ENCODE results near the gene FAM107B.

The FAM107B gene

GRCh38 chr10:14781763-14782162, 7.1 kb upstream of the FAM107B start:
- TF ChIP-seq SPI1 (IDR thresholded peaks at IDR 0.05; ENCODE audit: low read depth, low read length) = no peak
- TF ChIP-seq PAX5 (IDR thresholded peaks at IDR 0.05; ENCODE audit: insufficient read depth, low read length, severe bottlenecking) = no peak
- no peak for TF ChIP-seq POLR2AphosphoS5 (IDR thresholded peaks at IDR 0.05; ENCODE audit: low read depth, low read length)
- TF ChIP-seq POLR2A (IDR thresholded peaks at IDR 0.05; ENCODE audit: low read depth, low read length) = no peak
- TF ChIP-seq POU2F2 (IDR thresholded peaks at IDR 0.05; ENCODE audit: low read depth, low read length) = no peak
- TF ChIP-seq TAF1 (IDR thresholded peaks at IDR 0.05; ENCODE audit: low read depth, low read length) = no peak
- DNase-seq (ENCODE audit: insufficient read length, low spot score) = no peak
- FAIRE-seq = no peak

GRCh38 chr10:14779001-14779651, 4.4 kb upstream of the FAM107B start:
- no peak for TF ChIP-seq POLR2A (IDR thresholded peaks at IDR 0.05; ENCODE audit: low read depth, low read length)
- TF ChIP-seq POU2F2 (IDR thresholded peaks at IDR 0.05; ENCODE audit: low read depth, low read length) = no peak
- TF ChIP-seq POLR2AphosphoS5 (IDR thresholded peaks at IDR 0.05; ENCODE audit: low read depth, low read length) = no peak
- no peak for TF ChIP-seq TAF1 (IDR thresholded peaks at IDR 0.05; ENCODE audit: low read depth, low read length)
- TF ChIP-seq PAX5 (IDR thresholded peaks at IDR 0.05; ENCODE audit: insufficient read depth, low read length, severe bottlenecking) = no peak
- TF ChIP-seq SPI1 (IDR thresholded peaks at IDR 0.05; ENCODE audit: low read depth, low read length) = no peak
- DNase-seq (ENCODE audit: insufficient read length, low spot score) (no peak), FAIRE-seq (no peak)

DNA sequence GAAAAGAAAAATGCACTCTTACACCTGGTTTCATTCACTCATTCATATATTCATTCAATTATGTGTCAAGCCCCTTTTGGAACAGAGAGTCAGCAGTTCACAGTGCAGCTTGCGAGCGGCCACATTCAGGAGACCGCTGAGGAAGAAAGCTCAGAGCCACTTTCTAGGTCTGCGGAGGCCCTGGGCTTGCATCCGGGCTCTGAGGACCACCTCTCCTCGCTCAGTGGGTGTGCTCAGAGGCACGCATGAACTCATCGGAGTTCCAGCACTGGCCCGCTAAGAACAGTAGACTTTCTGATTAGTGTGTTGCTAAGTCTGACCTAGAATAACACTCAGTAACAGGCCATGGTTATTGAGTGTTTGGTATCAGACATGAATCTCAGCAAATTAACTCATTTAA, 1.8 kb upstream of the FAM107B start:
- no peak for TF ChIP-seq PAX5 (IDR thresholded peaks at IDR 0.05; ENCODE audit: insufficient read depth, low read length, severe bottlenecking)
- TF ChIP-seq POLR2AphosphoS5 (IDR thresholded peaks at IDR 0.05; ENCODE audit: low read depth, low read length) = no peak
- no peak for TF ChIP-seq SPI1 (IDR thresholded peaks at IDR 0.05; ENCODE audit: low read depth, low read length)
- no peak for TF ChIP-seq POU2F2 (IDR thresholded peaks at IDR 0.05; ENCODE audit: low read depth, low read length)
- TF ChIP-seq POLR2A (IDR thresholded peaks at IDR 0.05; ENCODE audit: low read depth, low read length) = no peak
- no peak for TF ChIP-seq TAF1 (IDR thresholded peaks at IDR 0.05; ENCODE audit: low read depth, low read length)
- DNase-seq (ENCODE audit: insufficient read length, low spot score) = no peak
- no peak for FAIRE-seq

DNA sequence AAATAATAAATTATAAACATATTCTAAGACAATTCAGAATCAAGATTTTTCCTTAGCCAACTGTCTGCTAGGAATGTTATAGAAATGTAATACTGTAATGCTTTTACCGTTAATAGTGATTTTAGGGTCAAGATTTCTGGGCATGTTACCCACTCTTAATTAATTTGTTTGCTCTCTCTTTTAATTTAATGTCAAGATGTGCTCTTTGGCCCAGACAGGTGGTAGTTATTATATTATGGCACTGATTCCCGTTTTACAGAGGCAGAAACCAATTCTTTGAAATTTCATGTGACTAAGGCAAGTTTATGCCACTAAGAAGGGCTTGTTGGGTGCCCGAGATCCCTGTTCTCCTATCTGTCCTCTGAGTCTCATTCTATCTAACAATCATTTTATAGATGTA, 959 bp upstream of the FAM107B start:
- no peak for TF ChIP-seq SPI1 (IDR thresholded peaks at IDR 0.05; ENCODE audit: low read depth, low read length)
- TF ChIP-seq POLR2AphosphoS5 (IDR thresholded peaks at IDR 0.05; ENCODE audit: low read depth, low read length) = no peak
- TF ChIP-seq TAF1 (IDR thresholded peaks at IDR 0.05; ENCODE audit: low read depth, low read length) = no peak
- no peak for TF ChIP-seq PAX5 (IDR thresholded peaks at IDR 0.05; ENCODE audit: insufficient read depth, low read length, severe bottlenecking)
- TF ChIP-seq POU2F2 (IDR thresholded peaks at IDR 0.05; ENCODE audit: low read depth, low read length) = no peak
- no peak for TF ChIP-seq POLR2A (IDR thresholded peaks at IDR 0.05; ENCODE audit: low read depth, low read length)
- no peak for FAIRE-seq
- DNase-seq (ENCODE audit: insufficient read length, low spot score) = no peak

GRCh38 chr10:14774214-14774580, 500 bp downstream of the FAM107B start:
- no peak for FAIRE-seq
- no peak for DNase-seq (ENCODE audit: insufficient read length, low spot score)
- no peak for TF ChIP-seq POLR2AphosphoS5 (IDR thresholded peaks at IDR 0.05; ENCODE audit: low read depth, low read length)
- TF ChIP-seq POLR2A (IDR thresholded peaks at IDR 0.05; ENCODE audit: low read depth, low read length) = no peak
- no peak for TF ChIP-seq PAX5 (IDR thresholded peaks at IDR 0.05; ENCODE audit: insufficient read depth, low read length, severe bottlenecking)
- no peak for TF ChIP-seq SPI1 (IDR thresholded peaks at IDR 0.05; ENCODE audit: low read depth, low read length)
- TF ChIP-seq TAF1 (IDR thresholded peaks at IDR 0.05; ENCODE audit: low read depth, low read length) = no peak

GRCh38 chr10:14773551-14774213, 1.0 kb downstream of the FAM107B start:
- FAIRE-seq (no peak), DNase-seq (ENCODE audit: insufficient read length, low spot score) (no peak)
- no peak for TF ChIP-seq TAF1 (IDR thresholded peaks at IDR 0.05; ENCODE audit: low read depth, low read length)
- TF ChIP-seq POU2F2 (IDR thresholded peaks at IDR 0.05; ENCODE audit: low read depth, low read length) = no peak
- no peak for TF ChIP-seq SPI1 (IDR thresholded peaks at IDR 0.05; ENCODE audit: low read depth, low read length)
- no peak for TF ChIP-seq POLR2A (IDR thresholded peaks at IDR 0.05; ENCODE audit: low read depth, low read length)
- no peak for TF ChIP-seq POLR2AphosphoS5 (IDR thresholded peaks at IDR 0.05; ENCODE audit: low read depth, low read length)
- no peak for TF ChIP-seq PAX5 (IDR thresholded peaks at IDR 0.05; ENCODE audit: insufficient read depth, low read length, severe bottlenecking)

- DNase-seq (ENCODE audit: insufficient read length, low spot score) = no peak
- FAIRE-seq = no peak
- TF ChIP-seq POLR2AphosphoS5 (IDR thresholded peaks at IDR 0.05; ENCODE audit: low read depth, low read length) (no peak), SPI1 (IDR thresholded peaks at IDR 0.05; ENCODE audit: low read depth, low read length) (no peak), POU2F2 (IDR thresholded peaks at IDR 0.05; ENCODE audit: low read depth, low read length) (no peak), PAX5 (IDR thresholded peaks at IDR 0.05; ENCODE audit: insufficient read depth, low read length, severe bottlenecking) (no peak), POLR2A (IDR thresholded peaks at IDR 0.05; ENCODE audit: low read depth, low read length) (no peak)
These were observed 2.3 kb downstream of the FAM107B start for GRCh38 chr10:14772399-14772798.

DNA sequence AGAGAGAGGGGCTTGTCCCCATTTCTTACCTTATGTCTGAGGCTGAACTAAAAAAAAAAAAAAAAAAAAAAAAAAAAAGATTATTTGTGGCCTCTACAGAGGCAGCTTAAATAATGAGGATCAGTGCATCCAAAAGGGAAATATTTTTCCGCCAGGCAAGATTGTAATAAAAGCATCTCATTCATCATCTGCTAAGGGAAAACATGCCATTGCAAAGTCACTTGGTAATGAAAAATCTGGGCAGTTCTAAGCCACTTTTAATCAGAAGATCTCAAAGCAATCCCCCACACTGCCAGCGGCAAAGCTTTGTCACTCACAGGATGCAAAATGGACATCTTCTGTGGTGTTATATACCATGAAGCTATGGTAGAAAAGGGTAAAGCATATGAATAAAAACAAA, 3.8 kb downstream of the FAM107B start:
- no peak for TF ChIP-seq TAF1 (IDR thresholded peaks at IDR 0.05; ENCODE audit: low read depth, low read length)
- TF ChIP-seq POLR2AphosphoS5 (IDR thresholded peaks at IDR 0.05; ENCODE audit: low read depth, low read length) = no peak
- no peak for TF ChIP-seq SPI1 (IDR thresholded peaks at IDR 0.05; ENCODE audit: low read depth, low read length)
- TF ChIP-seq PAX5 (IDR thresholded peaks at IDR 0.05; ENCODE audit: insufficient read depth, low read length, severe bottlenecking) = no peak
- TF ChIP-seq POU2F2 (IDR thresholded peaks at IDR 0.05; ENCODE audit: low read depth, low read length) = no peak
- TF ChIP-seq POLR2A (IDR thresholded peaks at IDR 0.05; ENCODE audit: low read depth, low read length) = no peak
- DNase-seq (ENCODE audit: insufficient read length, low spot score) = no peak
- FAIRE-seq = no peak

DNA sequence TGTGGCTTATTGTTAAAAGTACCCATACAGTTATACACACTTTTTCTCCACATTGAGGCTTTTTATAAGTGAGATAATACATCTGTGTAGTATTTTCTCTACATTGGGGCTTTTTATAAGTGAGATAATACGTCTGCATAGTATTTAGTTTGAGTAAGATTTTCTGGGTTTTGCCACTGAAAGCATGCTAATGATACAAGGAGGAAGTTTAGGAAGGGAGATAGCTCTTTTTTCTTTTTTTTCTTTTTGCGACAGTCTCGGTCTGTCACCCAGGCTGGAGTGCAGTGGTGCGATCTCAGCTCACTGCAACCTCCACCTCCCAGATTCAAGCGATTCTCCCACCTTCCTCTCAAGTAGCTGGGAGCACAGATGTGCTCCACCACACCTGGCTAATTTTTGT, 13.3 kb downstream of the FAM107B start:
- DNase-seq (ENCODE audit: insufficient read length, low spot score) (no peak), FAIRE-seq (no peak)
- TF ChIP-seq POLR2AphosphoS5 (IDR thresholded peaks at IDR 0.05; ENCODE audit: low read depth, low read length) (no peak), SPI1 (IDR thresholded peaks at IDR 0.05; ENCODE audit: low read depth, low read length) (no peak), POLR2A (IDR thresholded peaks at IDR 0.05; ENCODE audit: low read depth, low read length) (no peak)
